OCI-LY1 (cell line): ENCODE data around the gene RNFT2.

Experiments used
- EZH2 ChIP-seq: fragments of 200-600 bp; sonication (generic), shearing (Covaris generic); IDR thresholded peaks from 2 replicates; pipeline ENCODE4 v1.8.0; 2017; ENCODE audit warnings: borderline replicate concordance, mixed run types, mild to moderate bottlenecking, antibody characterized with exemption, low read length, moderate library complexity, mixed read lengths
- TF ChIP-seq, protein P1 (sequence below): fragments of 200-600 bp; sonication (generic), shearing (Covaris generic); IDR thresholded peaks from 2 replicates; pipeline ENCODE4 v1.5.1; 2017; ENCODE audit warnings: mild to moderate bottlenecking, antibody characterized with exemption, low read length, moderate library complexity, mixed read lengths

GRCh38 chr12:116832353-116832752 is 94.2 kb downstream of the RNFT2 start:
- TF ChIP-seq, protein P1, sequence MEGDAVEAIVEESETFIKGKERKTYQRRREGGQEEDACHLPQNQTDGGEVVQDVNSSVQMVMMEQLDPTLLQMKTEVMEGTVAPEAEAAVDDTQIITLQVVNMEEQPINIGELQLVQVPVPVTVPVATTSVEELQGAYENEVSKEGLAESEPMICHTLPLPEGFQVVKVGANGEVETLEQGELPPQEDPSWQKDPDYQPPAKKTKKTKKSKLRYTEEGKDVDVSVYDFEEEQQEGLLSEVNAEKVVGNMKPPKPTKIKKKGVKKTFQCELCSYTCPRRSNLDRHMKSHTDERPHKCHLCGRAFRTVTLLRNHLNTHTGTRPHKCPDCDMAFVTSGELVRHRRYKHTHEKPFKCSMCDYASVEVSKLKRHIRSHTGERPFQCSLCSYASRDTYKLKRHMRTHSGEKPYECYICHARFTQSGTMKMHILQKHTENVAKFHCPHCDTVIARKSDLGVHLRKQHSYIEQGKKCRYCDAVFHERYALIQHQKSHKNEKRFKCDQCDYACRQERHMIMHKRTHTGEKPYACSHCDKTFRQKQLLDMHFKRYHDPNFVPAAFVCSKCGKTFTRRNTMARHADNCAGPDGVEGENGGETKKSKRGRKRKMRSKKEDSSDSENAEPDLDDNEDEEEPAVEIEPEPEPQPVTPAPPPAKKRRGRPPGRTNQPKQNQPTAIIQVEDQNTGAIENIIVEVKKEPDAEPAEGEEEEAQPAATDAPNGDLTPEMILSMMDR: no peak
- no peak for TF ChIP-seq EZH2
